ENCODE measurements around the gene TAPBPL.
"Not testable (repeated sequence)": the region's sequence is repeated elsewhere in the genome, so short reads cannot be mapped to it uniquely, and the experiment has no call there.

DNA sequence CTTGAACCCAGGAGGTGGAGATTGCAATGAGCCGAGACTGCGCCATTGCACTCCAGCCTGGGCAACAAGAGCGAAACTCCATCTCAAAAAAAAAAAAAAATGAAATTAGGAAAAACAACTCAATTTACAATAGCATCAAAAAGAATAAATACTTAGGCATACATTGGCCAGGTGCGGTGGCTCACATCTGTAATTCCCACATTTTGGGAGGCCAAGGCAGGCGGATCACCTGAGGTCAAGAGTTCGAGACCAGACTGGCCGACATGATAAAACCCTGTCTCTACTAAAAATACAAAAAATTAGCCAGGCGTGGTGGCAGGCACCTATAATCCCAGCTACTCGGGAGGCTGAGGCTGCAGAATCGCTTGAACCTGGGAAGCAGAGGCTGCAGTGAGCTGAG is 24.0 kb upstream of the TAPBPL start:
- TF ChIP-seq, protein P1, sequence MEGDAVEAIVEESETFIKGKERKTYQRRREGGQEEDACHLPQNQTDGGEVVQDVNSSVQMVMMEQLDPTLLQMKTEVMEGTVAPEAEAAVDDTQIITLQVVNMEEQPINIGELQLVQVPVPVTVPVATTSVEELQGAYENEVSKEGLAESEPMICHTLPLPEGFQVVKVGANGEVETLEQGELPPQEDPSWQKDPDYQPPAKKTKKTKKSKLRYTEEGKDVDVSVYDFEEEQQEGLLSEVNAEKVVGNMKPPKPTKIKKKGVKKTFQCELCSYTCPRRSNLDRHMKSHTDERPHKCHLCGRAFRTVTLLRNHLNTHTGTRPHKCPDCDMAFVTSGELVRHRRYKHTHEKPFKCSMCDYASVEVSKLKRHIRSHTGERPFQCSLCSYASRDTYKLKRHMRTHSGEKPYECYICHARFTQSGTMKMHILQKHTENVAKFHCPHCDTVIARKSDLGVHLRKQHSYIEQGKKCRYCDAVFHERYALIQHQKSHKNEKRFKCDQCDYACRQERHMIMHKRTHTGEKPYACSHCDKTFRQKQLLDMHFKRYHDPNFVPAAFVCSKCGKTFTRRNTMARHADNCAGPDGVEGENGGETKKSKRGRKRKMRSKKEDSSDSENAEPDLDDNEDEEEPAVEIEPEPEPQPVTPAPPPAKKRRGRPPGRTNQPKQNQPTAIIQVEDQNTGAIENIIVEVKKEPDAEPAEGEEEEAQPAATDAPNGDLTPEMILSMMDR (IDR thresholded peaks at IDR 0.05; ENCODE audit: borderline replicate concordance, extremely low read depth, low read length, poor library complexity, severe bottlenecking), result not testable (repeated sequence)
- TF ChIP-seq EZH2 (IDR thresholded peaks at IDR 0.05; ENCODE audit: borderline replicate concordance, low read depth, low read length, severe bottlenecking), result not testable (repeated sequence)

Measured in DND-41 (cell line).